ENCODE data around the gene PKLR.

DNA sequence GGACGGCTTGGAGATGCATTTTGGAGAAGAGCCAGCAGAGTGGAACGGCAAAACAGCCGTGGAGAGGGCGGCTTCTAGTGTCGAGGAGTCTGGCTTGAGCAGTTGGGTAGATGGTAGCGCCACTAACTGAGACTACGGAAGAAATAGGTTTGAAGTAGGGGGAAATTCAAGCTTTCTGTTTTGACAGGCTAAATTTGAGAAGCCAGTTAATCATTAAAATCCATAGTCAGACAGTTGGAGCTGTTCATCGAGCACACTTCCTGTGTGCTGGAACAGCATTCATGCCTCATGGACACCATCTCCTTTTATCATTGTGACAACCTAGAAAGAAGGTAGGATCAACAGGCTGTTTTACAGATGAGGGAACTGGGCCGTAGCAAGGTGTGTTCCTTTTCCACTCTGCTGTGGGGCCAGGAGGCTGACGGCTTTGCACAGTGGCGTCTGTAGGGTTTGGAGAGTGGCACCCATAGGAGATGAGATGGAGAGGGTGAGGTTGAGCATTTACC is 3.4 kb upstream of the PKLR start:
- TF ChIP-seq POLR2A (IDR thresholded peaks at IDR 0.05) (no peak), POLR2AphosphoS5 (IDR thresholded peaks at IDR 0.05) (no peak)
